Suprapubic skin (tissue), 4 donors: ENCODE results near the gene TYR. TPM values are rescaled to one million over a fixed set of nuclear protein-coding genes. Genes with fewer than 3 reads are reported as not detected.
"Not testable (repeated sequence)": the region's sequence is repeated elsewhere in the genome, so short reads cannot be mapped to it uniquely, and the experiment has no call there.

Experiments used
- DNase-seq, 2 donors: peaks; one replicate each; pipeline ENCODE4 v3.0.0-alpha.2; 2019; ENCODE audit warnings: low spot score in 2 of 2
- H3K27ac ChIP-seq: fragments of 200-600 bp; sonication (generic); one replicate; pipeline ENCODE4 v1.5.1; 2019
- H3K27me3 ChIP-seq: fragments of 200-600 bp; sonication (generic); one replicate; pipeline ENCODE4 v1.5.1; 2019
- H3K36me3 ChIP-seq: fragments of 200-600 bp; sonication (generic); one replicate; pipeline ENCODE4 v1.5.1; 2019
- H3K4me1 ChIP-seq: fragments of 200-600 bp; sonication (generic); one replicate; pipeline ENCODE4 v1.5.1; 2019
- H3K4me3 ChIP-seq: fragments of 200-600 bp; sonication (generic); one replicate; pipeline ENCODE4 v1.5.1; 2019; ENCODE audit warnings: mild to moderate bottlenecking
- H3K9me3 ChIP-seq: fragments of 200-600 bp; sonication (generic); one replicate; pipeline ENCODE4 v1.5.1; 2019
- CTCF ChIP-seq, 2 donors: fragments of 200-600 bp in 1 of 2; fragments of 450-650 bp in 1 of 2; sonication (generic) in 1 of 2; IDR thresholded peaks; one replicate each; pipeline ENCODE4 v1.5.1; 2016 to 2019; ENCODE audit warnings: antibody characterized with exemption in 2 of 2, mild to moderate bottlenecking in 1 of 2, moderate library complexity in 1 of 2
- EP300 ChIP-seq: sonication (generic); formaldehyde crosslinking; IDR thresholded peaks from one replicate; pipeline ENCODE4 v1.6.1; 2017; ENCODE audit warnings: antibody characterized with exemption
- POLR2A ChIP-seq, 2 donors: fragments of 450-650 bp; IDR thresholded peaks; one replicate each; pipeline ENCODE4 v1.6.1; 2017; ENCODE audit warnings: antibody characterized with exemption in 2 of 2, mild to moderate bottlenecking in 2 of 2, moderate library complexity in 2 of 2
- POLR2AphosphoS5 ChIP-seq, 3 donors: sonication (generic); formaldehyde crosslinking; IDR thresholded peaks; one replicate each; pipeline ENCODE4 v1.6.1; 2017; ENCODE audit warnings: antibody characterized with exemption in 3 of 3
- WGBS: methylation state at CpG from one replicate; pipeline ENCODE4 v1.1.5; 2018; 5-methylcytosine and 5-hydroxymethylcytosine counted together
- total RNA-seq, 4 donors: library from RNA; depleted of rRNA; stranded (reverse); fragments of >200 nt; gene quantifications; one replicate each; pipeline ENCODE4 v1.1.0, GENCODE V29; 2016

Gene TYR
- total RNA-seq, 4 donors from 2014 or later, result 9.2 to 29.9 (median 16.3) TPM

- H3K4me1 ChIP-seq, result no peaks in the 10 kb centered on the region
- H3K9me3 ChIP-seq, result no peaks in the 10 kb centered on the region
- no peak overlapping the region for H3K4me3 ChIP-seq
- TF ChIP-seq POLR2AphosphoS5 (IDR thresholded peaks at IDR 0.05) (no peak), EP300 (no peak), POLR2A (IDR thresholded peaks at IDR 0.05) (no peak), CTCF (IDR thresholded peaks at IDR 0.05) (no peak)
- H3K27ac ChIP-seq, result no peak overlapping the region
- no peak for DNase-seq
- H3K36me3 ChIP-seq, result no peaks in the 10 kb centered on the region
- WGBS, result 53% methylated on average over 1 of the region's 1 CpG
- H3K27me3 ChIP-seq, result no peaks in the 10 kb centered on the region
Measured at GRCh38 chr11:89235083-89235482, 57.4 kb downstream of the TYR start.

- TF ChIP-seq POLR2AphosphoS5 (IDR thresholded peaks at IDR 0.05) (no peak), CTCF (IDR thresholded peaks at IDR 0.05) (no peak)
- Histone ChIP-seq H3K36me3 (no peaks in the 10 kb centered on the region), H3K4me1 (no peaks in the 10 kb centered on the region), H3K27me3 (no peaks in the 10 kb centered on the region), H3K27ac (no peak overlapping the region), H3K4me3 (no peak overlapping the region), H3K9me3 (no peaks in the 10 kb centered on the region)
- WGBS, result 76% methylated on average over 5 of the region's 5 CpGs
- DNase-seq, result no peak
Measured at GRCh38 chr11:89235976-89236375, 58.3 kb downstream of the TYR start.

GRCh38 chr11:89247007-89247406 is 69.3 kb downstream of the TYR start:
- not testable (repeated sequence) for H3K27me3 ChIP-seq, H3K9me3 ChIP-seq, H3K4me3 ChIP-seq, DNase-seq, H3K27ac ChIP-seq, H3K36me3 ChIP-seq, H3K4me1 ChIP-seq
- WGBS, result 74% methylated on average over 4 of the region's 4 CpGs

- Histone ChIP-seq H3K4me1 (no peaks in the 10 kb centered on the region), H3K27me3 (no peaks in the 10 kb centered on the region), H3K4me3 (no peak overlapping the region), H3K27ac (no peak overlapping the region), H3K9me3 (no peaks in the 10 kb centered on the region), H3K36me3 (no peaks in the 10 kb centered on the region)
- no peak for DNase-seq
- 53% methylated on average over 2 of the region's 2 CpGs for WGBS
- TF ChIP-seq CTCF (IDR thresholded peaks at IDR 0.05), result no peak
- no peak for TF ChIP-seq EP300
- no peak for TF ChIP-seq POLR2A (IDR thresholded peaks at IDR 0.05)
- TF ChIP-seq POLR2AphosphoS5 (IDR thresholded peaks at IDR 0.05), result no peak
Measured at GRCh38 chr11:89249196-89249595, 71.5 kb downstream of the TYR start.

GRCh38 chr11:89261483-89261882 is 83.8 kb downstream of the TYR start:
- H3K27me3 ChIP-seq, H3K36me3 ChIP-seq, H3K9me3 ChIP-seq, H3K4me1 ChIP-seq, DNase-seq, H3K4me3 ChIP-seq, H3K27ac ChIP-seq: not testable (repeated sequence)
- 90% methylated on average over 1 of the region's 1 CpG for WGBS

- WGBS, result 41% methylated on average over 2 of the region's 2 CpGs
- DNase-seq, result no peak
Measured at GRCh38 chr11:89267660-89268302, 90.1 kb downstream of the TYR start.

GRCh38 chr11:89272540-89273088 is 94.9 kb downstream of the TYR start:
- not testable (repeated sequence) for H3K9me3 ChIP-seq, H3K4me3 ChIP-seq, DNase-seq, H3K36me3 ChIP-seq, H3K27me3 ChIP-seq, H3K4me1 ChIP-seq, H3K27ac ChIP-seq
- WGBS, result 65% methylated on average over 1 of the region's 1 CpG

More at GRCh38 chr11:89267660-89268302, 90.1 kb downstream of the TYR start:
- no peak overlapping the region for H3K27ac ChIP-seq
- no peak overlapping the region for H3K4me3 ChIP-seq
- no peaks in the 10 kb centered on the region for H3K9me3 ChIP-seq
- TF ChIP-seq POLR2A (IDR thresholded peaks at IDR 0.05) (no peak), EP300 (no peak), CTCF (IDR thresholded peaks at IDR 0.05) (no peak), POLR2AphosphoS5 (IDR thresholded peaks at IDR 0.05) (no peak)
- no peaks in the 10 kb centered on the region for H3K36me3 ChIP-seq
- H3K4me1 ChIP-seq, result no peaks in the 10 kb centered on the region
- H3K27me3 ChIP-seq, result no peaks in the 10 kb centered on the region

GRCh38 chr11:89273220-89273619 is 95.5 kb downstream of the TYR start:
- not testable (repeated sequence) for H3K9me3 ChIP-seq, DNase-seq, H3K27me3 ChIP-seq, H3K4me3 ChIP-seq, H3K27ac ChIP-seq, H3K4me1 ChIP-seq, H3K36me3 ChIP-seq
- 83% methylated on average over 2 of the region's 2 CpGs for WGBS
